HepG2 (cell line): Measurements from ENCODE around the gene DPP3. TPM values are rescaled to one million over a fixed set of nuclear protein-coding genes. Genes with fewer than 3 reads are reported as not detected.

Experiments
- CC2D1A ChIP-seq: sonication (generic); formaldehyde crosslinking; IDR thresholded peaks from 2 replicates; pipeline ENCODE4 v1.8.1; 2023; ENCODE audit warnings: mild to moderate bottlenecking, missing genetic modification reagents
- CCDC6 ChIP-seq: sonication (generic); formaldehyde crosslinking; IDR thresholded peaks from 2 replicates; pipeline ENCODE4 v1.8.1; 2022; ENCODE audit warnings: mild to moderate bottlenecking, missing genetic modification reagents, moderate library complexity
- KDM2A ChIP-seq: sonication (generic); formaldehyde crosslinking; IDR thresholded peaks from 2 replicates; pipeline ENCODE4 v1.4.0; 2020; ENCODE audit warnings: low read depth, missing genetic modification reagents, borderline replicate concordance
- MIER3 ChIP-seq: IDR thresholded peaks from 2 replicates; pipeline ENCODE4 v1.6.1; 2016; ENCODE audit warnings: missing compliant biosample characterization, borderline replicate concordance
- POLR2AphosphoS5 ChIP-seq: IDR thresholded peaks from 2 replicates; pipeline ENCODE4 v1.6.1; 2012; ENCODE audit warnings: low read depth, low read length
- SALL1 ChIP-seq: sonication (generic); formaldehyde crosslinking; IDR thresholded peaks from 2 replicates; pipeline ENCODE4 v1.8.0; 2022; ENCODE audit warnings: mild to moderate bottlenecking, missing genetic modification reagents
- SP1 ChIP-seq, 2 experiments: fragments of 450-650 bp in 1 of 2; sonication (generic) in 1 of 2; formaldehyde crosslinking in 1 of 2; IDR thresholded peaks; 2 replicates each; pipeline versions ENCODE4 v1.4.0 to v1.6.1; 2016 to 2020; ENCODE audit warnings: missing genetic modification reagents in 1 of 2
- SP4 ChIP-seq: sonication (generic); formaldehyde crosslinking; IDR thresholded peaks from 2 replicates; pipeline ENCODE4 v1.8.1; 2023; ENCODE audit warnings: mild to moderate bottlenecking, missing genetic modification reagents
- SP5 ChIP-seq: IDR thresholded peaks from 2 replicates; pipeline ENCODE4 v1.6.1; 2016; ENCODE audit warnings: low read depth, borderline replicate concordance
- ZNF20 ChIP-seq: sonication (generic); formaldehyde crosslinking; IDR thresholded peaks from 2 replicates; pipeline ENCODE4 v1.4.0; 2020; ENCODE audit warnings: mild to moderate bottlenecking, moderate library complexity, missing genetic modification reagents
- ZNF484 ChIP-seq: sonication (generic); formaldehyde crosslinking; IDR thresholded peaks from 2 replicates; pipeline ENCODE4 v1.5.1; 2020; ENCODE audit warnings: mild to moderate bottlenecking, low read depth, missing genetic modification reagents, borderline replicate concordance
- polyA plus RNA-seq, 8 experiments: library from polyadenylated mRNA; depleted of rRNA in 3 of 8; stranded (reverse) in 7 of 8; unstranded in 1 of 8; fragments of >200 nt; fragmentation: Illumina TruSeq in 4 of 8; extraction: Trizol in 4 of 8; gene quantifications; 2 replicates each; pipeline versions ENCODE4 v1.2.1 to v1.2.3, GENCODE V29; 2011 to 2016; ENCODE audit warnings: low read depth in 4 of 8, missing spikeins in 1 of 8, mixed read lengths in 1 of 8; ENCODE audit not compliant: insufficient read depth in 1 of 8
- total RNA-seq, 5 experiments: library from RNA; depleted of rRNA; stranded (reverse); fragments of >200 nt; fragmentation: Illumina TruSeq; extraction: Trizol; gene quantifications; 2 replicates each; pipeline ENCODE4 v1.2.3, GENCODE V29; 2016; ENCODE audit warnings: low read depth in 1 of 5
- TF ChIP-seq, protein P1 (sequence below), 2 experiments: sonication (generic) in 1 of 2; formaldehyde crosslinking in 1 of 2; IDR thresholded peaks; 2 replicates each; pipeline versions ENCODE4 v1.4.0 to v1.6.1; 2018 to 2020; ENCODE audit warnings: missing genetic modification reagents in 2 of 2, borderline replicate concordance in 1 of 2, low read depth in 1 of 2, mild to moderate bottlenecking in 1 of 2, missing biosample characterization in 1 of 2
- TF ChIP-seq, protein P2 (sequence below): sonication (generic); formaldehyde crosslinking; conservative IDR thresholded peaks from 2 replicates; pipeline ENCODE4 v1.4.0; 2020; ENCODE audit warnings: mild to moderate bottlenecking, missing genetic modification reagents, moderate library complexity
- TF ChIP-seq, protein P3 (sequence below): sonication (generic); IDR thresholded peaks from 2 replicates; pipeline ENCODE4 v1.6.1; 2016; ENCODE audit warnings: low read depth, borderline replicate concordance
- TF ChIP-seq, protein P4 (sequence below): IDR thresholded peaks from 2 replicates; pipeline ENCODE4 v1.6.1; 2012; ENCODE audit warnings: inconsistent platforms
- TF ChIP-seq, protein P5 (sequence below): sonication (generic); formaldehyde crosslinking; IDR thresholded peaks from 2 replicates; pipeline ENCODE4 v1.5.1; 2020; ENCODE audit warnings: mild to moderate bottlenecking, moderate library complexity, missing genetic modification reagents
- TF ChIP-seq, protein P6 (sequence below): sonication (generic); formaldehyde crosslinking; IDR thresholded peaks from 2 replicates; pipeline ENCODE4 v1.4.0; 2020; ENCODE audit warnings: missing genetic modification reagents

The DPP3 gene
- total and polyA plus RNA-seq, 2 of the 13 experiments (the other 11 are each of a cell fraction or from before 2014, with no cell fraction given), result 38.4 to 59.8 TPM

DNA sequence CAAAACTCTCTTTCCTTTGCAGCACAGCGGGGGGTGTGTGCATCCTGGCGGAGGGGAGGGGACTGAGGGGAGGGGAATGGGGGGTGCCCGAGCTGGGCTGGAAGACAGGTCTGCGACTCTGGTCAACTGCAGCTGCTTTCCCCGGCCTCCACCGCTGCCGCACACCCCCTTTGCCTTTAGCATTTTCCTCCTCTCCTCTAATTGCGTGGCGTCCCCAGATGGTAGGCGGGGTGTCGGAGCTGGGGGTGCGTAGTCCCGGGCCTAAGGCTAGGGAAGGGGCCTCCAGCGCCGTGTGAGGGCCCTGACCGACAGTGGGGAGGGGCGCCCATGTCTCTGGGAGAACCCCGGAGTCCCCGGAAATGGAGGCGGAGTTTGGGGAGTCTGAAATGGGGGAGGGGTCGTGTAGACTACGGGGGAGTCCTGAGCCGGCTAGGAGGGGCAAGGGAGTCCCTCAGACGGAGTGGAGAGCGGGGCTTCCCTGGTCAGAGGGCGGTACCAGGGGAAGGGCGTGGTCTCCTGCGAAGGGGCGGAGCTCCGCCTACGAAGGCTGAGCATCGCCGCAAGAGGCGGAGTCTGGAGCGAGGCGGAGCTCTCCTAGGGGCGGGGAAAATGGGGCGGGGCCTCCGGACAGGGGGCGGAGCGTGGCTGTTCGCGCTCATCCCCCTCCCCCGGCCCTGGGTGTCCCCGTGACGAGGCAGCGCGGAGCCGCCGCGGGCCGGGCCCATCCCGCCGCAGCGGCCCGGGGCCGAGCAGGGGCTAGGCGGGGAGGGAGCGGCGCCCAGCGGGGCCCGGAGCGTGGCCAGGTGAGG, 13.8 kb upstream of the DPP3 start, which contains the start of gene PELI3 (continued):
- TF ChIP-seq, protein P1, sequence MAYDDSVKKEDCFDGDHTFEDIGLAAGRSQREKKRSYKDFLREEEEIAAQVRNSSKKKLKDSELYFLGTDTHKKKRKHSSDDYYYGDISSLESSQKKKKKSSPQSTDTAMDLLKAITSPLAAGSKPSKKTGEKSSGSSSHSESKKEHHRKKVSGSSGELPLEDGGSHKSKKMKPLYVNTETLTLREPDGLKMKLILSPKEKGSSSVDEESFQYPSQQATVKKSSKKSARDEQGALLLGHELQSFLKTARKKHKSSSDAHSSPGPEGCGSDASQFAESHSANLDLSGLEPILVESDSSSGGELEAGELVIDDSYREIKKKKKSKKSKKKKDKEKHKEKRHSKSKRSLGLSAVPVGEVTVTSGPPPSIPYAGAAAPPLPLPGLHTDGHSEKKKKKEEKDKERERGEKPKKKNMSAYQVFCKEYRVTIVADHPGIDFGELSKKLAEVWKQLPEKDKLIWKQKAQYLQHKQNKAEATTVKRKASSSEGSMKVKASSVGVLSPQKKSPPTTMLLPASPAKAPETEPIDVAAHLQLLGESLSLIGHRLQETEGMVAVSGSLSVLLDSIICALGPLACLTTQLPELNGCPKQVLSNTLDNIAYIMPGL (CRISPR knock-in tag; IDR thresholded peaks at IDR 0.05; ENCODE audit: borderline replicate concordance in 1 of 2, low read depth in 1 of 2), result 0 out of 4 replicates have a peak, but pooled peaks of 1 of the 2 experiments have one; percentile 26
- peak; percentile 40; the same call in 1 of the 2 replicates for TF ChIP-seq SALL1 (CRISPR knock-in tag)
- TF ChIP-seq, protein P2, sequence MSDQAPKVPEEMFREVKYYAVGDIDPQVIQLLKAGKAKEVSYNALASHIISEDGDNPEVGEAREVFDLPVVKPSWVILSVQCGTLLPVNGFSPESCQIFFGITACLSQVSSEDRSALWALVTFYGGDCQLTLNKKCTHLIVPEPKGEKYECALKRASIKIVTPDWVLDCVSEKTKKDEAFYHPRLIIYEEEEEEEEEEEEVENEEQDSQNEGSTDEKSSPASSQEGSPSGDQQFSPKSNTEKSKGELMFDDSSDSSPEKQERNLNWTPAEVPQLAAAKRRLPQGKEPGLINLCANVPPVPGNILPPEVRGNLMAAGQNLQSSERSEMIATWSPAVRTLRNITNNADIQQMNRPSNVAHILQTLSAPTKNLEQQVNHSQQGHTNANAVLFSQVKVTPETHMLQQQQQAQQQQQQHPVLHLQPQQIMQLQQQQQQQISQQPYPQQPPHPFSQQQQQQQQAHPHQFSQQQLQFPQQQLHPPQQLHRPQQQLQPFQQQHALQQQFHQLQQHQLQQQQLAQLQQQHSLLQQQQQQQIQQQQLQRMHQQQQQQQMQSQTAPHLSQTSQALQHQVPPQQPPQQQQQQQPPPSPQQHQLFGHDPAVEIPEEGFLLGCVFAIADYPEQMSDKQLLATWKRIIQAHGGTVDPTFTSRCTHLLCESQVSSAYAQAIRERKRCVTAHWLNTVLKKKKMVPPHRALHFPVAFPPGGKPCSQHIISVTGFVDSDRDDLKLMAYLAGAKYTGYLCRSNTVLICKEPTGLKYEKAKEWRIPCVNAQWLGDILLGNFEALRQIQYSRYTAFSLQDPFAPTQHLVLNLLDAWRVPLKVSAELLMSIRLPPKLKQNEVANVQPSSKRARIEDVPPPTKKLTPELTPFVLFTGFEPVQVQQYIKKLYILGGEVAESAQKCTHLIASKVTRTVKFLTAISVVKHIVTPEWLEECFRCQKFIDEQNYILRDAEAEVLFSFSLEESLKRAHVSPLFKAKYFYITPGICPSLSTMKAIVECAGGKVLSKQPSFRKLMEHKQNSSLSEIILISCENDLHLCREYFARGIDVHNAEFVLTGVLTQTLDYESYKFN (CRISPR knock-in tag), result 0 out of 2 replicates have a peak, but pooled peaks have one; percentile 22
- TF ChIP-seq SP5 (CRISPR knock-in tag), result 0 out of 2 replicates have a peak, but pooled peaks have one; percentile 18
- no peak for TF ChIP-seq ZNF20 (CRISPR knock-in tag)
- TF ChIP-seq ZNF484 (CRISPR knock-in tag), result no peak
- TF ChIP-seq MIER3 (CRISPR knock-in tag), result peak; percentile 25; the same call in 1 of the 2 replicates
- TF ChIP-seq SP4 (CRISPR knock-in tag), result peak; percentile 70
- TF ChIP-seq, protein P3, sequence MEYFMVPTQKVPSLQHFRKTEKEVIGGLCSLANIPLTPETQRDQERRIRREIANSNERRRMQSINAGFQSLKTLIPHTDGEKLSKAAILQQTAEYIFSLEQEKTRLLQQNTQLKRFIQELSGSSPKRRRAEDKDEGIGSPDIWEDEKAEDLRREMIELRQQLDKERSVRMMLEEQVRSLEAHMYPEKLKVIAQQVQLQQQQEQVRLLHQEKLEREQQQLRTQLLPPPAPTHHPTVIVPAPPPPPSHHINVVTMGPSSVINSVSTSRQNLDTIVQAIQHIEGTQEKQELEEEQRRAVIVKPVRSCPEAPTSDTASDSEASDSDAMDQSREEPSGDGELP, result 0 out of 2 replicates have a peak, but pooled peaks have one; percentile 16
- TF ChIP-seq CC2D1A, result no peak
- TF ChIP-seq, protein P4, sequence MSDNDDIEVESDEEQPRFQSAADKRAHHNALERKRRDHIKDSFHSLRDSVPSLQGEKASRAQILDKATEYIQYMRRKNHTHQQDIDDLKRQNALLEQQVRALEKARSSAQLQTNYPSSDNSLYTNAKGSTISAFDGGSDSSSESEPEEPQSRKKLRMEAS, result peak; percentile 46; the same call in 1 of the 2 replicates
- TF ChIP-seq, protein P5, sequence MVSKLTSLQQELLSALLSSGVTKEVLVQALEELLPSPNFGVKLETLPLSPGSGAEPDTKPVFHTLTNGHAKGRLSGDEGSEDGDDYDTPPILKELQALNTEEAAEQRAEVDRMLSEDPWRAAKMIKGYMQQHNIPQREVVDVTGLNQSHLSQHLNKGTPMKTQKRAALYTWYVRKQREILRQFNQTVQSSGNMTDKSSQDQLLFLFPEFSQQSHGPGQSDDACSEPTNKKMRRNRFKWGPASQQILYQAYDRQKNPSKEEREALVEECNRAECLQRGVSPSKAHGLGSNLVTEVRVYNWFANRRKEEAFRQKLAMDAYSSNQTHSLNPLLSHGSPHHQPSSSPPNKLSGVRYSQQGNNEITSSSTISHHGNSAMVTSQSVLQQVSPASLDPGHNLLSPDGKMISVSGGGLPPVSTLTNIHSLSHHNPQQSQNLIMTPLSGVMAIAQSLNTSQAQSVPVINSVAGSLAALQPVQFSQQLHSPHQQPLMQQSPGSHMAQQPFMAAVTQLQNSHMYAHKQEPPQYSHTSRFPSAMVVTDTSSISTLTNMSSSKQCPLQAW, result peak; percentile 43; the same call in 1 of the 2 replicates
- no peak for TF ChIP-seq SP1 (IDR thresholded peaks at IDR 0.05)
- TF ChIP-seq SP1 (CRISPR knock-in tag; IDR thresholded peaks at IDR 0.05), result peak; percentile 74
- TF ChIP-seq POLR2AphosphoS5, result peak; percentile 51
- TF ChIP-seq KDM2A (CRISPR knock-in tag), result peak; percentile 63; the same call in 1 of the 2 replicates
- TF ChIP-seq CCDC6 (CRISPR knock-in tag), result no peak
- TF ChIP-seq, protein P6, sequence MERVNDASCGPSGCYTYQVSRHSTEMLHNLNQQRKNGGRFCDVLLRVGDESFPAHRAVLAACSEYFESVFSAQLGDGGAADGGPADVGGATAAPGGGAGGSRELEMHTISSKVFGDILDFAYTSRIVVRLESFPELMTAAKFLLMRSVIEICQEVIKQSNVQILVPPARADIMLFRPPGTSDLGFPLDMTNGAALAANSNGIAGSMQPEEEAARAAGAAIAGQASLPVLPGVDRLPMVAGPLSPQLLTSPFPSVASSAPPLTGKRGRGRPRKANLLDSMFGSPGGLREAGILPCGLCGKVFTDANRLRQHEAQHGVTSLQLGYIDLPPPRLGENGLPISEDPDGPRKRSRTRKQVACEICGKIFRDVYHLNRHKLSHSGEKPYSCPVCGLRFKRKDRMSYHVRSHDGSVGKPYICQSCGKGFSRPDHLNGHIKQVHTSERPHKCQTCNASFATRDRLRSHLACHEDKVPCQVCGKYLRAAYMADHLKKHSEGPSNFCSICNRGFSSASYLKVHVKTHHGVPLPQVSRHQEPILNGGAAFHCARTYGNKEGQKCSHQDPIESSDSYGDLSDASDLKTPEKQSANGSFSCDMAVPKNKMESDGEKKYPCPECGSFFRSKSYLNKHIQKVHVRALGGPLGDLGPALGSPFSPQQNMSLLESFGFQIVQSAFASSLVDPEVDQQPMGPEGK (CRISPR knock-in tag), result peak; percentile 32; the same call in 1 of the 2 replicates
